Pons (tissue), 1 donor: ENCODE results near the gene TNFAIP1.
A peak's percentile ranks its signal among the peaks of the same experiment; 100 is the strongest.
"Not testable (repeated sequence)": the region's sequence is repeated elsewhere in the genome, so short reads cannot be mapped to it uniquely, and the experiment has no call there.

ENCODE experiments used
- DNase-seq: peaks from one replicate; pipeline ENCODE4 v3.0.0-alpha.2; 2016; ENCODE audit warnings: low spot score

Gene TNFAIP1

GRCh38 chr17:28325211-28325610 lies 10.3 kb upstream of the TNFAIP1 start:
- no peak for DNase-seq

GRCh38 chr17:28326114-28326513 lies 9.4 kb upstream of the TNFAIP1 start:
- DNase-seq = no peak

- DNase-seq = no peak
These were observed 8.4 kb upstream of the TNFAIP1 start for GRCh38 chr17:28327031-28327607.

- no peak for DNase-seq
These were observed 7.9 kb upstream of the TNFAIP1 start for GRCh38 chr17:28327709-28328108.

- DNase-seq = no peak
These were observed 7.2 kb upstream of the TNFAIP1 start for GRCh38 chr17:28328325-28328724.

GRCh38 chr17:28330671-28331070 lies 4.9 kb upstream of the TNFAIP1 start:
- DNase-seq = no peak

- DNase-seq = no peak
These were observed 3.6 kb upstream of the TNFAIP1 start for GRCh38 chr17:28331891-28332420.

- DNase-seq = no peak
These were observed 2.3 kb upstream of the TNFAIP1 start for GRCh38 chr17:28333083-28333746.

GRCh38 chr17:28334171-28334570 lies 1.4 kb upstream of the TNFAIP1 start:
- no peak for DNase-seq

GRCh38 chr17:28334666-28335200 lies 828 bp upstream of the TNFAIP1 start:
- DNase-seq = no peak

- peak; percentile 42 for DNase-seq
These were observed 654 bp downstream of the TNFAIP1 start for GRCh38 chr17:28335959-28336871.

- no peak for DNase-seq
These were observed 2.7 kb downstream of the TNFAIP1 start for GRCh38 chr17:28338056-28338768.

- not testable (repeated sequence) for DNase-seq
These were observed 3.2 kb downstream of the TNFAIP1 start for GRCh38 chr17:28338769-28339212.

GRCh38 chr17:28339431-28339830 lies 3.9 kb downstream of the TNFAIP1 start:
- DNase-seq = no peak

- DNase-seq = no peak
These were observed 4.8 kb downstream of the TNFAIP1 start for GRCh38 chr17:28340374-28340773.

GRCh38 chr17:28341516-28341915 lies 6.0 kb downstream of the TNFAIP1 start:
- DNase-seq = no peak

- DNase-seq = no peak
These were observed 6.8 kb downstream of the TNFAIP1 start for GRCh38 chr17:28342313-28342712.

GRCh38 chr17:28343491-28343932 lies 8.0 kb downstream of the TNFAIP1 start:
- DNase-seq = no peak

- DNase-seq = no peak
These were observed 8.4 kb downstream of the TNFAIP1 start for GRCh38 chr17:28344011-28344410.

GRCh38 chr17:28344435-28344901 lies 8.9 kb downstream of the TNFAIP1 start:
- no peak for DNase-seq

GRCh38 chr17:28345419-28346198 lies 10.0 kb downstream of the TNFAIP1 start:
- no peak for DNase-seq
